ENCODE data around the gene BCLAF3. TPM values are rescaled to one million over a fixed set of nuclear protein-coding genes. Genes with fewer than 3 reads are reported as not detected.

BCLAF3 gene
- total and polyA plus RNA-seq, 8 donors, result 11.1 to 20.5 (median 16.9) TPM

- Histone ChIP-seq H3K4me1 (peaks cover 0 to 15% of the 10 kb centered on the region in 2 donors), H3K4me3 (peak overlapping the region in 1 of 2 donors; percentile 67), H3K27ac (peak overlapping the region in 1 of 2 donors; percentile 77), H3K27me3 (no peaks in the 10 kb centered on the region), H3K9me3 (no peaks in the 10 kb centered on the region), H3K36me3 (no peaks in the 10 kb centered on the region)
- ATAC-seq (no peak), DNase-seq (no peak)
- peak in 1 of 2 donors; percentile 18 for TF ChIP-seq CTCF (IDR thresholded peaks at IDR 0.05)
- intact Hi-C loops (cut with DNase I), result no loop called here
Observed at GRCh38 chrX:19991350-19991718, 473 bp upstream of the BCLAF3 start.

GRCh38 chrX:19990151-19990555, 708 bp downstream of the BCLAF3 start:
- Histone ChIP-seq H3K4me3 (peak overlapping the region; percentile 52 to 67), H3K4me1 (peaks cover 0 to 15% of the 10 kb centered on the region in 2 donors), H3K9me3 (no peaks in the 10 kb centered on the region), H3K27me3 (no peaks in the 10 kb centered on the region), H3K36me3 (no peaks in the 10 kb centered on the region), H3K27ac (peak overlapping the region; percentile 72 to 77)
- intact Hi-C loops (cut with DNase I), result no loop called here
- TF ChIP-seq CTCF (IDR thresholded peaks at IDR 0.05), result no peak
- DNase-seq (no peak), ATAC-seq (peak; percentile 7)

GRCh38 chrX:19987856-19988255, 3.0 kb downstream of the BCLAF3 start:
- H3K27ac ChIP-seq, result no peak overlapping the region

GRCh38 chrX:19986531-19986930, 4.3 kb downstream of the BCLAF3 start:
- Histone ChIP-seq H3K36me3 (no peaks in the 10 kb centered on the region), H3K9me3 (no peaks in the 10 kb centered on the region), H3K4me3 (no peak overlapping the region), H3K4me1 (peaks cover 0 to 12% of the 10 kb centered on the region in 2 donors), H3K27ac (no peak overlapping the region), H3K27me3 (no peaks in the 10 kb centered on the region)
- intact Hi-C loops (cut with DNase I), result no loop called here
- ATAC-seq (no peak), DNase-seq (no peak)
- TF ChIP-seq CTCF (IDR thresholded peaks at IDR 0.05), result no peak

More at GRCh38 chrX:19987856-19988255, 3.0 kb downstream of the BCLAF3 start:
- peaks cover 0 to 15% of the 10 kb centered on the region in 2 donors for H3K4me1 ChIP-seq
- H3K4me3 ChIP-seq, result no peak overlapping the region
- ATAC-seq (no peak), DNase-seq (no peak)
- H3K9me3 ChIP-seq, result no peaks in the 10 kb centered on the region
- no peak for TF ChIP-seq CTCF (IDR thresholded peaks at IDR 0.05)
- no peaks in the 10 kb centered on the region for H3K27me3 ChIP-seq
- H3K36me3 ChIP-seq, result no peaks in the 10 kb centered on the region
- intact Hi-C loops (cut with DNase I), result no loop called here

- TF ChIP-seq CTCF (IDR thresholded peaks at IDR 0.05), result no peak
- H3K27me3 ChIP-seq, result no peaks in the 10 kb centered on the region
- no peaks in the 10 kb centered on the region for H3K36me3 ChIP-seq
- DNase-seq, result no peak
- H3K4me1 ChIP-seq, result no peaks in the 10 kb centered on the region
- no peak overlapping the region for H3K4me3 ChIP-seq
- no peak overlapping the region for H3K27ac ChIP-seq
- intact Hi-C loops (cut with DNase I), result no loop called here
- no peak for ATAC-seq
- H3K9me3 ChIP-seq, result no peaks in the 10 kb centered on the region
Observed at GRCh38 chrX:19981947-19982346, 8.9 kb downstream of the BCLAF3 start.

Data from left lung (tissue), 10 donors.